ENCODE results near the gene TIAM1. TPM values are rescaled to one million over a fixed set of nuclear protein-coding genes. Genes with fewer than 3 reads are reported as not detected.

The TIAM1 gene
- total and polyA plus RNA-seq, 8 donors = 1.1 to 19.8 (median 3.3) TPM

DNA sequence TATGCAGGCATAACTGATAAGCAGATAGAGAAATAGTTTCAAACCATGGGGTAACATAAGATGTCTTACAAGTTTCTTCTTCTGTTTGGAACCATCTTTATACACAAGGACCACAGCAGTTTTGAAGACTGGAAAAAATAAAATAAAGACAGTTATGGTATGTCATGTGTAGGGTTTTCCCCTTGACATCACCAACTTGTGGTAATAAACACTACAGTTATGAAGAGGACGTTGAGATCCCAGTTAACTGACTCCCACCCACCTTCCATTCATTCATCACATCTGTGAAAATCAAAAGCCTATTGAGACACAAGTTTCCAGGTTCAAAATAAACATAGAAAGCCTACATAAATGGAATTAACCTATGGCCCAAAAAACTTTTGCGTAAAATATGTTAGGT is 213.2 kb downstream of the TIAM1 start:
- peaks cover 0 to 4% (median 2%) of the 10 kb centered on the region in 4 donors for H3K36me3 ChIP-seq
- TF ChIP-seq POLR2A (IDR thresholded peaks at IDR 0.05) (no peak), EP300 (IDR thresholded peaks at IDR 0.05) (no peak)
- TF ChIP-seq, protein P1, sequence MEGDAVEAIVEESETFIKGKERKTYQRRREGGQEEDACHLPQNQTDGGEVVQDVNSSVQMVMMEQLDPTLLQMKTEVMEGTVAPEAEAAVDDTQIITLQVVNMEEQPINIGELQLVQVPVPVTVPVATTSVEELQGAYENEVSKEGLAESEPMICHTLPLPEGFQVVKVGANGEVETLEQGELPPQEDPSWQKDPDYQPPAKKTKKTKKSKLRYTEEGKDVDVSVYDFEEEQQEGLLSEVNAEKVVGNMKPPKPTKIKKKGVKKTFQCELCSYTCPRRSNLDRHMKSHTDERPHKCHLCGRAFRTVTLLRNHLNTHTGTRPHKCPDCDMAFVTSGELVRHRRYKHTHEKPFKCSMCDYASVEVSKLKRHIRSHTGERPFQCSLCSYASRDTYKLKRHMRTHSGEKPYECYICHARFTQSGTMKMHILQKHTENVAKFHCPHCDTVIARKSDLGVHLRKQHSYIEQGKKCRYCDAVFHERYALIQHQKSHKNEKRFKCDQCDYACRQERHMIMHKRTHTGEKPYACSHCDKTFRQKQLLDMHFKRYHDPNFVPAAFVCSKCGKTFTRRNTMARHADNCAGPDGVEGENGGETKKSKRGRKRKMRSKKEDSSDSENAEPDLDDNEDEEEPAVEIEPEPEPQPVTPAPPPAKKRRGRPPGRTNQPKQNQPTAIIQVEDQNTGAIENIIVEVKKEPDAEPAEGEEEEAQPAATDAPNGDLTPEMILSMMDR (IDR thresholded peaks at IDR 0.05) = no peak
- H3K9me3 ChIP-seq = no peaks in the 10 kb centered on the region
- H3K4me1 ChIP-seq = peaks cover 0 to 5% (median 0%) of the 10 kb centered on the region in 4 donors
- DNase-seq = no peak
- H3K27ac ChIP-seq = no peak overlapping the region
- no peak overlapping the region for H3K4me3 ChIP-seq
- intact Hi-C loops (cut with DNase I; ENCODE audit: low total_unique reads) = no loop called here
- WGBS, 5 donors = 74 to 87% (median 81%) methylated on average over 2 of the region's 2 CpGs
- H3K27me3 ChIP-seq = no peaks in the 10 kb centered on the region

DNA sequence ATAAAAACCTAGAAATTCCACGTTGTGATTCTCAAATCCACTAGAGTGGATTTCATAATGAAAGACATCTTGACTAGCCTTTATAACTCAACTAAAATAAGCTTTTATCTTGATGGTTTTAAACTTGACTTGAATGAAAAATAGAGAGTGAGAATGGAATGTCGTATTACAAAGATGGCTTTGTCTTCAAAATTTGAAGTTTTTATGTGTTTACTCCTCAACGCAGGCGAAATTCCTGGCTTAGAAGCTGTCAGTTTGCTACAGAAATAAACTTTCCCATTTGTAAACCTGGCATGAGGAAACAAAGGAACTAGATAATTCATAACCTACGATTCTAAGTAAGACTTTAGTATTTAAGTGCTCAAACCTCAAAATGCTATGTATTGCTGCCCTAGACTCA is 215.8 kb downstream of the TIAM1 start:
- peaks cover 0 to 8% (median 2%) of the 10 kb centered on the region in 4 donors for H3K36me3 ChIP-seq
- TF ChIP-seq, protein P1 (IDR thresholded peaks at IDR 0.05) = no peak
- TF ChIP-seq POLR2AphosphoS5 (IDR thresholded peaks at IDR 0.05) (no peak), EP300 (IDR thresholded peaks at IDR 0.05) (no peak), POLR2A (IDR thresholded peaks at IDR 0.05) (no peak)
- peaks cover 0 to 5% (median 0%) of the 10 kb centered on the region in 4 donors for H3K4me1 ChIP-seq
- WGBS, 5 donors = 28 to 47% (median 45%) methylated on average over 5 of the region's 5 CpGs
- no peak for DNase-seq
- no peaks in the 10 kb centered on the region for H3K27me3 ChIP-seq
- intact Hi-C loops (cut with DNase I; ENCODE audit: low total_unique reads) = no loop called here
- H3K9me3 ChIP-seq = no peaks in the 10 kb centered on the region
- H3K27ac ChIP-seq = no peak overlapping the region
- H3K4me3 ChIP-seq = no peak overlapping the region

DNA sequence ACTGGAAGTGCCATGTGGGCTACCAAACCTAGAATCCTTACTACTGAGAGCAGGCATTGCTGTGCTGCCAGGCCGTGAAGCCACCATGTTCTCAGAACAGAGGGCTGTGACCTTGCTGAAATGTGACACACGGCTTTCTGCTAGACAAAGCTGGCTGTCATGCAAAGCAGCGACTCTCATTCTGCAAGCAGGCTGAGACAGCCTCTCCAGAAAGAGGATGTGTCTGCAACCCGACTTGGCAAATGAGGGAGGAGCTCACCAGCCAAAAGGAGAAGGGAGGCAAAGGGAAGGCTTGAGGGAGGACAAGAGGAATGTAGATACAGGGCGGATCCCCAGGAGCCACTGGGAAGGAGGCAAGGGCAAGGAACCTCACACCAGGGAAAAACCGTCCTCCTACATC is 220.1 kb downstream of the TIAM1 start:
- H3K4me1 ChIP-seq = no peaks in the 10 kb centered on the region
- peaks cover 0 to 14% (median 4%) of the 10 kb centered on the region in 4 donors for H3K36me3 ChIP-seq
- intact Hi-C loops (cut with DNase I; ENCODE audit: low total_unique reads) = no loop called here
- no peak overlapping the region for H3K4me3 ChIP-seq
- WGBS, 5 donors = 60 to 72% (median 69%) methylated on average over 6 of the region's 6 CpGs
- no peaks in the 10 kb centered on the region for H3K9me3 ChIP-seq
- H3K27ac ChIP-seq = no peak overlapping the region
- H3K27me3 ChIP-seq = no peaks in the 10 kb centered on the region
- no peak for TF ChIP-seq EP300 (IDR thresholded peaks at IDR 0.05)
- DNase-seq = no peak

DNA sequence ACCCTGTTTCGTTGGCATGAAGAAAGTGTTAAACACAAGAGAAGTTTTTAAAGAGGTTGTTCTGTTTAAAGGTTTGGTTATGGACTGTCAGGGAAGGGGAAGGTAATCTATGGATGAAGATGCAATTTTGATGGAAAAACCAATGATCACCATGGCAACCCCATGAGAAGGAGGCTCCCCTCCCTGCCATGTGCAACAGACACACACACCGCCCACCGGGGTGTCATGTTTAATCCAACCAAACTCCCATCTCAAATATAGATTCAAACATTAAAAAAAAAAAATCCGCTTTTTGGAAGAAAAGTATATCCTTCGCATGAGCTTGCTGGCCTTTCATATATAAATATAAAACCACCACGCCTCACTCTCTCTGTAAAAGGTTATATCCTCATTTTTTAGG is 224.9 kb downstream of the TIAM1 start:
- H3K9me3 ChIP-seq = no peaks in the 10 kb centered on the region
- no peaks in the 10 kb centered on the region for H3K27me3 ChIP-seq
- intact Hi-C loops (cut with DNase I; ENCODE audit: low total_unique reads) = no loop called here
- H3K27ac ChIP-seq = no peak overlapping the region
- DNase-seq = no peak
- peaks cover 0 to 9% (median 4%) of the 10 kb centered on the region in 4 donors for H3K36me3 ChIP-seq
- 89 to 93% (median 91%) methylated on average over 6 of the region's 6 CpGs for WGBS, 5 donors
- no peak for TF ChIP-seq POLR2A (IDR thresholded peaks at IDR 0.05)
- TF ChIP-seq EP300 (IDR thresholded peaks at IDR 0.05) = no peak
- no peaks in the 10 kb centered on the region for H3K4me1 ChIP-seq
- no peak overlapping the region for H3K4me3 ChIP-seq

DNA sequence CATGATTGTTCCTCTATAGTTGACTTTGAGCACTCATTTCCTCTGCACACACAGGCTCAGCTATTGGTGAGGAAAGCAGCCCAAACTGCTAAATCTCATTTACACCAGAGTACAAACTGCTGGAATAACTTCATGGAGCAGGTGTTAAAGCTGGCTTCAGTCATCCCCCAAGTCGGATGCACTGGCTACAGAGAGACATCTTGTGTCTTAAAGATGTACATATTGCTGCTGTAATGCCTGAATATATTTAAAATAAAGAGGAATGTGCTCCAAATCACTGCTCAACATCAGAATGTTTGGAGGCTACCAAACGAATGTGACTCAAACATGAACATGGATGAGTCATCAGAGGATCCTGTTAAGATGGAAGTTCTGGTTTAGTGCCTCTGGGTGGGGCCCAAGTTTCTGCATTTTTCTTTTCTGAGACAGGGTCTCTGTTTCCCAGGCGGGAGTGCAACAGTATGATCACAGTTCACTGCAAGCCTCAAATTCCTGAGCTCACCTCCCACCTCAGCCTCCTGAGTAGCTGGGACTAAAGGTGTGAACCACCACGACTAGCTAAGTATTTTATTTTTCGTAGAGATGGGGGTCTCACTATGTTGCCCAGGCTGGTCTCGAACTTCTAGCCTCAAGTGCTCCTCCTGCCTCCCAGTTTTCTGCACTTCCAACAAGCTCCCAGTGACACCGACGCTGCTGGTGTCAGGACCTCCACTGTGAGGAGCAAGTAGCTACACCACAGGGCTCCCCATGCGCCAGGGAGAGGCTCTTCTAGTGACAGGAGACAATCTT is 226.7 kb downstream of the TIAM1 start:
- Histone ChIP-seq H3K27me3 (no peaks in the 10 kb centered on the region), H3K27ac (no peak overlapping the region), H3K4me1 (no peaks in the 10 kb centered on the region), H3K36me3 (peaks cover 0 to 9% (median 3%) of the 10 kb centered on the region in 4 donors), H3K9me3 (no peaks in the 10 kb centered on the region), H3K4me3 (no peak overlapping the region)
- WGBS, 5 donors = 64 to 76% (median 71%) methylated on average over 8 to 9 of the region's 9 CpGs
- intact Hi-C loops (cut with DNase I; ENCODE audit: low total_unique reads) = no loop called here
- TF ChIP-seq, protein P1 (IDR thresholded peaks at IDR 0.05) = no peak
- TF ChIP-seq POLR2AphosphoS5 (IDR thresholded peaks at IDR 0.05) (no peak), POLR2A (IDR thresholded peaks at IDR 0.05) (no peak), EP300 (IDR thresholded peaks at IDR 0.05) (no peak)
- peak in 1 of 2 donors; percentile 30 for DNase-seq

All from stomach (tissue), 9 donors.